ENCODE measurements around the gene EPB41L2. TPM values are rescaled to one million over a fixed set of nuclear protein-coding genes. Genes with fewer than 3 reads are reported as not detected.

The EPB41L2 gene
- total RNA-seq, 1 donor from 2014 or later: 61.8 TPM

DNA sequence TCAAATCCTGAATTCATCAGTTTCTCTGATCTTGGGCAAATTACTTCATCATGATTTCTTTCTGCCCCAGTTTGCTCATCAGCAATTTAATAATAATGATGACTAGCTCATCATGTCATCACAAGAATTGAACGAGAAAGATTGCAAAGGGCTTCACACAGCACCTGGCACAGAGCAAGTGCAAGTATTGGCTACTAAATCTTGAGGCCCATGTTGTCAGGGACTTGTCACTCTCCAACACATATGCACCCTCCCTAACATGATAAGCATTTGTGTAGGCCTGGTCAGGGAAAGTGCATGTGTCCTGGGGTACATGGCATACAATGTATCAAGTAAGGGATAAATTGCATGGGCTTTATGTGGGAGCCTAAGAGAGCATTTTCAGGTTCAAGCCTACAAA is 229.5 kb downstream of the EPB41L2 start:
- Histone ChIP-seq H4K20me1 (ENCODE audit: low read depth) (no peaks in the 10 kb centered on the region), H3K9me3 (ENCODE audit: low read depth) (no peaks in the 10 kb centered on the region), H2AFZ (replicated peaks) (no peak overlapping the region), H3F3A (ENCODE audit: low read depth) (no peaks in the 10 kb centered on the region), H3K9ac (no peak overlapping the region), H3K27me3 (no peaks in the 10 kb centered on the region), H3K4me2 (no peak overlapping the region), H3K4me1 (no peaks in the 10 kb centered on the region), H3K36me3 (no peaks in the 10 kb centered on the region), H3K27ac (no peak overlapping the region), H3K4me3 (no peak overlapping the region), H3K79me2 (ENCODE audit: low read depth) (no peaks in the 10 kb centered on the region)
- Mint-ChIP-seq H3K27ac (no peak overlapping the region), H3K27me3 (ENCODE audit: insufficient read depth, low read depth) (no peaks in the 10 kb centered on the region), H3K4me3 (no peak overlapping the region), H3K36me3 (no peaks in the 10 kb centered on the region), H3K4me1 (peaks cover 8% of the 10 kb centered on the region), H3K9me3 (no peaks in the 10 kb centered on the region)
- no peak for DNase-seq (ENCODE audit: low spot score)
- no peak for TF ChIP-seq EZH2phosphoT487 (IDR thresholded peaks at IDR 0.05)
- no peak for TF ChIP-seq EZH2 (IDR thresholded peaks at IDR 0.05)
- TF ChIP-seq, protein P1, sequence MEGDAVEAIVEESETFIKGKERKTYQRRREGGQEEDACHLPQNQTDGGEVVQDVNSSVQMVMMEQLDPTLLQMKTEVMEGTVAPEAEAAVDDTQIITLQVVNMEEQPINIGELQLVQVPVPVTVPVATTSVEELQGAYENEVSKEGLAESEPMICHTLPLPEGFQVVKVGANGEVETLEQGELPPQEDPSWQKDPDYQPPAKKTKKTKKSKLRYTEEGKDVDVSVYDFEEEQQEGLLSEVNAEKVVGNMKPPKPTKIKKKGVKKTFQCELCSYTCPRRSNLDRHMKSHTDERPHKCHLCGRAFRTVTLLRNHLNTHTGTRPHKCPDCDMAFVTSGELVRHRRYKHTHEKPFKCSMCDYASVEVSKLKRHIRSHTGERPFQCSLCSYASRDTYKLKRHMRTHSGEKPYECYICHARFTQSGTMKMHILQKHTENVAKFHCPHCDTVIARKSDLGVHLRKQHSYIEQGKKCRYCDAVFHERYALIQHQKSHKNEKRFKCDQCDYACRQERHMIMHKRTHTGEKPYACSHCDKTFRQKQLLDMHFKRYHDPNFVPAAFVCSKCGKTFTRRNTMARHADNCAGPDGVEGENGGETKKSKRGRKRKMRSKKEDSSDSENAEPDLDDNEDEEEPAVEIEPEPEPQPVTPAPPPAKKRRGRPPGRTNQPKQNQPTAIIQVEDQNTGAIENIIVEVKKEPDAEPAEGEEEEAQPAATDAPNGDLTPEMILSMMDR (IDR thresholded peaks at IDR 0.05): no peak

DNA sequence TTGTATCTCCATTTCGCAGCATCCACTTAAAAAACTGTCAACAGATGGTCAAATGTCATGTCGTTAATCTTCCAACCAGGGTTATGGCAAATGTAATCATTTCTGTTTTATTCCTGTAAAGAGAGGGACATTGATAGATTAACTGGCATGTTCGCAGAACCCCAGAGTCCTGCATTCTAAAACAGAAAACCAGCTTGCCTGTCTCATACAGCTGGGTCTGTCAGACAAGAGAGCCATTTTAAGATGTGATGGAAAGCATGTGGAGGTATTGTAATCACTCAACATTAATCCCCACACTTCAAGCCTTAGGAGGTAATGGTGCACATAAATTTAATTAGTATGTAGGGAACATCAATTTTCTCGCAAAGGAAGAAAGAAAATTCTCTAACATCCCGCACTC is 231.4 kb downstream of the EPB41L2 start:
- no peak overlapping the region for H3K9ac ChIP-seq
- no peaks in the 10 kb centered on the region for H3K79me2 ChIP-seq (ENCODE audit: low read depth)
- no peaks in the 10 kb centered on the region for H3K27me3 ChIP-seq
- Mint-ChIP-seq H3K9me3 (no peaks in the 10 kb centered on the region), H3K36me3 (no peaks in the 10 kb centered on the region), H3K4me1 (peaks cover 5% of the 10 kb centered on the region), H3K27ac (no peak overlapping the region), H3K4me3 (no peak overlapping the region), H3K27me3 (ENCODE audit: insufficient read depth, low read depth) (no peaks in the 10 kb centered on the region)
- no peak for DNase-seq (ENCODE audit: low spot score)
- no peaks in the 10 kb centered on the region for H4K20me1 ChIP-seq (ENCODE audit: low read depth)
- no peaks in the 10 kb centered on the region for H3F3A ChIP-seq (ENCODE audit: low read depth)
- no peak overlapping the region for H3K4me2 ChIP-seq
- H2AFZ ChIP-seq (replicated peaks): no peak overlapping the region
- no peaks in the 10 kb centered on the region for H3K36me3 ChIP-seq
- TF ChIP-seq EZH2 (IDR thresholded peaks at IDR 0.05): no peak
- TF ChIP-seq EZH2phosphoT487 (IDR thresholded peaks at IDR 0.05): no peak
- TF ChIP-seq, protein P1 (IDR thresholded peaks at IDR 0.05): no peak
- H3K4me3 ChIP-seq: no peak overlapping the region
- no peaks in the 10 kb centered on the region for H3K4me1 ChIP-seq
- H3K9me3 ChIP-seq (ENCODE audit: low read depth): no peaks in the 10 kb centered on the region
- H3K27ac ChIP-seq: no peak overlapping the region

DNA sequence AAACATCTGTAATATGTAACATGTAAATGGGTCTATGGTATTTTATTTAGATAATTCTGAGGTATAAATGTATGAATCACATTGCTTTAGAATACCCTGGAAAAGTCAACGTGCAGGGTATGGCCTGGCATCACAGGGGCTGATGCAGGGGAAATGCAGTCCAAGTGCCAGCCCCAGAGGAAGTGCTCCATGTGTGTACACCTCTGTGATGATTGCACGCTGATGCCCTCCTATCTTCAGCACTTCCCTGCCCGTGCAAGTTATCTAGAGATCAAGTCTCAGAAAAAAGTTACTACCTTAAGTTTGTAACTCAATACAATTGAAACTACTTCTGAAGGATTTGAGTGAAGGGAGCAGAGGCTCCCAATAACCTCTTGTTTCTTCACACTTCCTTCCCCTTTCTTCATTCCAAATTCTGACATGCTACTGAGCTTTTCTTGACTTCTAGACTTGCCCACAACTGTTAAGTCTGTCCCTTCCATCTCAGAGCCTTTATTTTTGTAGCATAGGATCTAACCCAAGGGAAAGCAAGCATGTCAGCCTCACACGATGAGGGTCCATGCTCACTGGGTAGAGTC is 233.6 kb downstream of the EPB41L2 start:
- Histone ChIP-seq H3K27ac (no peak overlapping the region), H3K79me2 (ENCODE audit: low read depth) (no peaks in the 10 kb centered on the region), H3K36me3 (no peaks in the 10 kb centered on the region), H3K4me1 (no peaks in the 10 kb centered on the region), H3K4me2 (no peak overlapping the region), H2AFZ (replicated peaks) (no peak overlapping the region), H3F3A (ENCODE audit: low read depth) (no peaks in the 10 kb centered on the region), H3K9me3 (ENCODE audit: low read depth) (no peaks in the 10 kb centered on the region), H3K4me3 (no peak overlapping the region), H4K20me1 (ENCODE audit: low read depth) (no peaks in the 10 kb centered on the region), H3K9ac (no peak overlapping the region), H3K27me3 (no peaks in the 10 kb centered on the region)
- no peak overlapping the region for H3K27ac Mint-ChIP-seq
- DNase-seq (ENCODE audit: low spot score): no peak
- no peaks in the 10 kb centered on the region for H3K36me3 Mint-ChIP-seq
- H3K9me3 Mint-ChIP-seq: no peaks in the 10 kb centered on the region
- peaks cover 13% of the 10 kb centered on the region for H3K4me1 Mint-ChIP-seq
- TF ChIP-seq, protein P1 (IDR thresholded peaks at IDR 0.05): no peak
- TF ChIP-seq EZH2 (IDR thresholded peaks at IDR 0.05): no peak
- peaks cover 4% of the 10 kb centered on the region for H3K27me3 Mint-ChIP-seq (ENCODE audit: insufficient read depth, low read depth)
- H3K4me3 Mint-ChIP-seq: no peak overlapping the region
